Liver (tissue), 3 donors: ENCODE measurements around the gene FAM25A.
"Not testable (repeated sequence)": the region's sequence is repeated elsewhere in the genome, so short reads cannot be mapped to it uniquely, and the experiment has no call there.

Source experiments
- CTCF ChIP-seq: fragments of 150-350 bp; IDR thresholded peaks from 2 replicates; pipeline ENCODE4 v1.5.1; 2017; ENCODE audit warnings: improper control_type of control experiment, low read depth, low read length; ENCODE audit not compliant: missing input control
- EGR1 ChIP-seq, 2 donors: IDR thresholded peaks; 2 replicates each; pipeline ENCODE4 v1.6.1; 2016 to 2018; ENCODE audit warnings: antibody characterized with exemption in 2 of 2, low read depth in 2 of 2
- GABPA ChIP-seq, 2 donors: IDR thresholded peaks in 1 of 2; conservative IDR thresholded peaks in 1 of 2; 2 replicates each; pipeline ENCODE4 v1.6.1; 2016; ENCODE audit warnings: antibody characterized with exemption in 2 of 2, mild to moderate bottlenecking in 1 of 2, moderate library complexity in 1 of 2
- HNF4G ChIP-seq: IDR thresholded peaks from 2 replicates; pipeline ENCODE4 v1.6.1; 2016; ENCODE audit warnings: antibody characterized with exemption
- NR2F2 ChIP-seq: IDR thresholded peaks from 2 replicates; pipeline ENCODE4 v1.6.1; 2016; ENCODE audit warnings: antibody characterized with exemption
- REST ChIP-seq: IDR thresholded peaks from 2 replicates; pipeline ENCODE4 v1.6.1; 2016; ENCODE audit warnings: antibody characterized with exemption, mild to moderate bottlenecking
- TAF1 ChIP-seq: conservative IDR thresholded peaks from 2 replicates; pipeline ENCODE4 v1.6.1; 2016; ENCODE audit warnings: antibody characterized with exemption, mild to moderate bottlenecking
- donor health status: healthy.
- donor health status: healthy.

GRCh38 chr10:87013528-87013927 lies 6.6 kb upstream of the FAM25A start:
- not testable (repeated sequence) for TF ChIP-seq TAF1; CTCF; REST; GABPA (IDR thresholded peaks at IDR 0.05 in 1 of 2, conservative IDR thresholded peaks at IDR 0.05 in 1 of 2); NR2F2; HNF4G; EGR1 (IDR thresholded peaks at IDR 0.05; ENCODE audit: low read depth in 2 of 2)
